HG03342 (cell line): ENCODE measurements around the gene TNFAIP2.

Experiments used
- ATAC-seq: cut with Tn5 transposase; IDR thresholded peaks from one replicate; pipeline ENCODE4 v1.9.1; 2021; ENCODE audit warnings: mild to moderate bottlenecking, moderate library complexity; ENCODE audit not compliant: unreplicated experiment

TNFAIP2 gene

GRCh38 chr14:103121121-103121845 is 2.0 kb upstream of the TNFAIP2 start:
- no peak for ATAC-seq

- no peak for ATAC-seq
These were observed 1.2 kb upstream of the TNFAIP2 start for GRCh38 chr14:103121846-103122584.

- ATAC-seq, result no peak
These were observed 695 bp upstream of the TNFAIP2 start for GRCh38 chr14:103122585-103122946.

GRCh38 chr14:103123634-103124500 is 606 bp downstream of the TNFAIP2 start:
- no peak for ATAC-seq

- no peak for ATAC-seq
These were observed 1.3 kb downstream of the TNFAIP2 start for GRCh38 chr14:103124501-103125001.

- ATAC-seq, result no peak
These were observed 2.1 kb downstream of the TNFAIP2 start for GRCh38 chr14:103125098-103126070.

GRCh38 chr14:103126088-103126872 is 3.0 kb downstream of the TNFAIP2 start:
- ATAC-seq, result no peak

GRCh38 chr14:103126873-103127304 is 3.6 kb downstream of the TNFAIP2 start:
- ATAC-seq, result no peak

- no peak for ATAC-seq
These were observed 4.1 kb downstream of the TNFAIP2 start for GRCh38 chr14:103127356-103127755.

- ATAC-seq, result no peak
These were observed 4.8 kb downstream of the TNFAIP2 start for GRCh38 chr14:103127861-103128598.

- no peak for ATAC-seq
These were observed 5.5 kb downstream of the TNFAIP2 start for GRCh38 chr14:103128631-103129300.

- no peak for ATAC-seq
These were observed 6.2 kb downstream of the TNFAIP2 start for GRCh38 chr14:103129301-103130016.

GRCh38 chr14:103130017-103130764 is 6.9 kb downstream of the TNFAIP2 start:
- ATAC-seq, result no peak

GRCh38 chr14:103130965-103131364 is 7.7 kb downstream of the TNFAIP2 start:
- no peak for ATAC-seq

GRCh38 chr14:103131580-103131979 is 8.3 kb downstream of the TNFAIP2 start:
- ATAC-seq, result no peak

GRCh38 chr14:103132381-103133209 is 9.3 kb downstream of the TNFAIP2 start:
- no peak for ATAC-seq
